HG03097 (cell line): ENCODE measurements around the gene CD2AP.

Source experiments
- ATAC-seq: cut with Tn5 transposase; IDR thresholded peaks from one replicate; pipeline ENCODE4 v1.9.1; 2021; ENCODE audit not compliant: unreplicated experiment, low FRiP score

The CD2AP gene

DNA sequence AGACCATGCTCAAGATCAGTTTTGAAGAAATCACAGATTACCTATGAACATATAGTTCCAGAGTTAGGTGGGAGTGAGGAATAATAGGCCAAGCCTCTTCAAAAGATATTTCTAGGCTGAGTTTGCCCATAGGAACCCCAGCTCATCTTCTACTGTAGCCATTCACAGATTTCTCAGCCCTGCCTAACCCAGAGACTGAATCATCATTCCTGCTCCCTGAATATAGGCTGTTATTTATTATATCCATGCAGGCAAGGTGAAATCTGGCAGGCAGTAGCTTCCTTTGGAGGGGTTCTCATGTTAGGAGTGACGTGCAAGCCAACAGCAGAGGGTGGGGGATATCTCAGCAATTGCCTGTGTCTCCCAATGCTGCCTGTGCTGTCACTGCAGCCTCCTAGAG lies 195.2 kb downstream of the CD2AP start:
- no peak for ATAC-seq

DNA sequence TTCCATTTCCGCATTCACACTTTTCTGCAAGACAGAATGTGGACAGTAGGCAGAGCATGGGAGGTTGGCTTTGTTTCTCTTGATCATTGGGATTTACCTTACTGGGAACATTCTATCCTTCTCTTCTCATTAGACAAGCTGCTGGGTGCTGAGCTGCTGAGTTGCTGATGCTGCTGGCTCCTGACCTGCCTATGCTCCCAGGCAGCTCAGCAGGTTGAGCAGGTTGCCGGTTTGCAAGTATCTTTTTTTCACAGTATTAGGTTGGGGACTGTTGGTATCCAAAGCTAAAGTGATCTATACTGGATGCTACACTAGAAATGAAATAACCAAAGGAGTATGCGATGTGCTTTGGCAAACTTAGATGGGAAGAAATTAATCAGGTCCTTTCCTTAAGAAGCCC lies 197.1 kb downstream of the CD2AP start:
- ATAC-seq: no peak
